Kidney epithelial cell (primary cell): ENCODE measurements around the gene MTFMT. TPM values are rescaled to one million over a fixed set of nuclear protein-coding genes. Genes with fewer than 3 reads are reported as not detected.

Experiments
- DNase-seq: peaks from one replicate; pipeline ENCODE4 v3.0.0-alpha.2; 2010; ENCODE audit warnings: low read depth
- H3K27me3 ChIP-seq: 2 replicates; pipeline ENCODE4 v1.6.0; 2011; ENCODE audit warnings: low read length; ENCODE audit not compliant: control insufficient read depth, insufficient read depth
- H3K36me3 ChIP-seq: 2 replicates; pipeline ENCODE4 v1.5.1; 2011; ENCODE audit warnings: low read length; ENCODE audit not compliant: control insufficient read depth, insufficient read depth
- H3K4me3 ChIP-seq: 2 replicates; pipeline ENCODE4 v1.5.1; 2011; ENCODE audit warnings: low read depth, mild to moderate bottlenecking, control low read depth, low read length
- CTCF ChIP-seq: IDR thresholded peaks from 2 replicates; pipeline ENCODE4 v1.5.1; 2011; ENCODE audit warnings: mild to moderate bottlenecking, moderate library complexity, low read length, control low read depth, inconsistent platforms; ENCODE audit not compliant: insufficient read depth, poor library complexity, severe bottlenecking
- total RNA-seq: library from RNA; depleted of rRNA; stranded (reverse); fragments of >200 nt; gene quantifications from 2 replicates; pipeline ENCODE4 v1.2.3, GENCODE V29; 2015

The MTFMT gene
- total RNA-seq, 1 donor from 2014 or later, result 17.3 TPM

- no peak for DNase-seq
- Histone ChIP-seq H3K36me3 (no peaks in the 10 kb centered on the region), H3K4me3 (no peak within 1 kb of the TSS), H3K27me3 (peaks cover 33% of the 10 kb centered on the region)
- no peak for TF ChIP-seq CTCF
Observed at GRCh38 chr15:65067645-65068402, 38.4 kb upstream of the MTFMT start, which contains the start of gene RASL12. RASL12 (minus strand) TSS chr15:65067991; CDS start chr15:65067835, 156 bp downstream.

GRCh38 chr15:65067317-65067644 lies 37.8 kb upstream of the MTFMT start:
- Histone ChIP-seq H3K27me3 (peaks cover 34% of the 10 kb centered on the region), H3K36me3 (no peaks in the 10 kb centered on the region), H3K4me3 (no peak overlapping the region)
- DNase-seq, result no peak
- no peak for TF ChIP-seq CTCF

- no peak for TF ChIP-seq CTCF
- DNase-seq, result no peak
- Histone ChIP-seq H3K36me3 (no peaks in the 10 kb centered on the region), H3K27me3 (peaks cover 37% of the 10 kb centered on the region), H3K4me3 (no peak overlapping the region)
Observed at GRCh38 chr15:65066635-65067316, 37.3 kb upstream of the MTFMT start.

- H3K27me3 ChIP-seq, result peaks cover 38% of the 10 kb centered on the region
- H3K36me3 ChIP-seq, result no peaks in the 10 kb centered on the region
- no peak overlapping the region for H3K4me3 ChIP-seq
- no peak for DNase-seq
- TF ChIP-seq CTCF, result no peak
Observed at GRCh38 chr15:65066001-65066634, 36.7 kb upstream of the MTFMT start.

- Histone ChIP-seq H3K4me3 (no peak overlapping the region), H3K27me3 (peaks cover 53% of the 10 kb centered on the region), H3K36me3 (no peaks in the 10 kb centered on the region)
- DNase-seq, result no peak
- no peak for TF ChIP-seq CTCF
Observed at GRCh38 chr15:65062726-65063125, 33.3 kb upstream of the MTFMT start.
